Measurements from ENCODE around the gene MAP3K14.

GRCh38 chr17:45226576-45226975 lies 90.2 kb downstream of the MAP3K14 start:
- no peak for TF ChIP-seq EZH2 (optimal IDR thresholded peaks at IDR 0.05; ENCODE audit: low read depth, low read length)
- TF ChIP-seq CTCF (IDR thresholded peaks at IDR 0.05; ENCODE audit: low read length) = no peak

Measured in MM.1S (cell line).